Activated T-helper 17 cell treated with anti-CD3 and anti-CD28 coated beads, Interleukin-2, amount 50 U/mL, for 72 hours (primary cell): ENCODE results near the gene SLC6A19. TPM values are rescaled to one million over a fixed set of nuclear protein-coding genes. Genes with fewer than 3 reads are reported as not detected.

Source experiments
- ATAC-seq: fragments of 150-1000 bp; cut with Tn5 transposase; replicated peaks from 2 replicates; pipeline ENCODE4 v1.10.0; 2021; ENCODE audit warnings: mild to moderate bottlenecking, moderate library complexity
- H3K27ac Mint-ChIP-seq: one replicate; pipeline ENCODE4 v1.8.0; 2022; ENCODE audit warnings: mixed read lengths
- H3K27me3 Mint-ChIP-seq: one replicate; pipeline ENCODE4 v1.8.0; 2022; ENCODE audit warnings: mixed read lengths
- H3K36me3 Mint-ChIP-seq: one replicate; pipeline ENCODE4 v1.8.0; 2022; ENCODE audit warnings: low read depth, mild to moderate bottlenecking, mixed read lengths
- H3K4me1 Mint-ChIP-seq: one replicate; pipeline ENCODE4 v1.8.0; 2022; ENCODE audit warnings: mixed read lengths
- H3K4me3 Mint-ChIP-seq: one replicate; pipeline ENCODE4 v1.8.0; 2022; ENCODE audit warnings: mild to moderate bottlenecking, mixed read lengths
- H3K9me3 Mint-ChIP-seq: one replicate; pipeline ENCODE4 v1.8.0; 2022; ENCODE audit warnings: mixed read lengths
- total RNA-seq, 2 donors: library from RNA; stranded (reverse); gene quantifications; one replicate each; pipeline ENCODE4 v1.2.3, GENCODE V29; 2022

SLC6A19 gene
- total RNA-seq, 2 donors from 2014 or later, result not detected

DNA sequence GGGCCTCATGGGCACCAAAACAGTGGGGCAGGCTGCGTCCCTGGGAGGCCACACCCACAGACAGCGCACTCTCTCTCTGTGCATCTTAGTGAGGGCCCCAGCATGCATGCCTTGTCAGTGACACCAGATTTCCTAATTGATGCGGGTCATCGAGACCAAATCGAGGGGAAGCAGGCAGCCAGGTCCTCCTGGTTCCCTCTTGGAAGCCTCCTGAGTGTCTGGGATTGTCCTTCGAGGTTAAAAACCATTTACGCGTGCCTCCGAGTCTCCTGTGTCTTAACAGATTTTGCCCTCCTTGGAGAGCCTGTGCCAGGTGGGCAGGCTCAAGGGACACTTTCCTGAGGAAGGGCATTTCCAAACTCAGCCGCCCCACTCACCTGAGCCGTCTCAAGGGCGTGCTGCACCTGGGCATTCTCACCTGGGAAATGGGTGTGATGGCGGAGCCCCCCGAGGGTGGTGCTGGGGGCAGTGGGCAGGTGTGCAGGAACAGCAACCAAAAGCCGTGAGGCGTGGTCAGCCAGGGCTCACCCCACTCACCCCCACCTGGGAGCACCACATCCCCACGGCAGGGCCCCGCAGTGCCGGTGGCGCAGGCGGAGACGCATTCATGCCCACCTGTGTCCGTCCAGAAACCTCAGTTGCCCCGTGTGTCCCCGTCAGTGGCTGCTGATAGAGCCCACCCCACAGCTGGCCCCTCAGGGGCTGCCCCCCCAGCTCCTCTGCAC, 2.7 kb downstream of the SLC6A19 start:
- H3K27ac Mint-ChIP-seq, result no peak overlapping the region
- no peaks in the 10 kb centered on the region for H3K36me3 Mint-ChIP-seq
- ATAC-seq, result no peak
- no peak overlapping the region for H3K4me3 Mint-ChIP-seq
- H3K27me3 Mint-ChIP-seq, result peaks cover 5% of the 10 kb centered on the region
- no peaks in the 10 kb centered on the region for H3K4me1 Mint-ChIP-seq
- no peaks in the 10 kb centered on the region for H3K9me3 Mint-ChIP-seq

- H3K36me3 Mint-ChIP-seq, result no peaks in the 10 kb centered on the region
- H3K9me3 Mint-ChIP-seq, result no peaks in the 10 kb centered on the region
- no peak overlapping the region for H3K4me3 Mint-ChIP-seq
- ATAC-seq, result no peak
- no peak overlapping the region for H3K27ac Mint-ChIP-seq
- peaks cover 5% of the 10 kb centered on the region for H3K27me3 Mint-ChIP-seq
- H3K4me1 Mint-ChIP-seq, result no peaks in the 10 kb centered on the region
Observed at GRCh38 chr5:1204693-1205242, 3.4 kb downstream of the SLC6A19 start.

- Mint-ChIP-seq H3K36me3 (no peaks in the 10 kb centered on the region), H3K4me1 (no peaks in the 10 kb centered on the region), H3K27ac (no peak overlapping the region), H3K9me3 (no peaks in the 10 kb centered on the region), H3K4me3 (no peak overlapping the region), H3K27me3 (peaks cover 5% of the 10 kb centered on the region)
- ATAC-seq, result no peak
Observed at GRCh38 chr5:1205255-1206180, 4.1 kb downstream of the SLC6A19 start.

DNA sequence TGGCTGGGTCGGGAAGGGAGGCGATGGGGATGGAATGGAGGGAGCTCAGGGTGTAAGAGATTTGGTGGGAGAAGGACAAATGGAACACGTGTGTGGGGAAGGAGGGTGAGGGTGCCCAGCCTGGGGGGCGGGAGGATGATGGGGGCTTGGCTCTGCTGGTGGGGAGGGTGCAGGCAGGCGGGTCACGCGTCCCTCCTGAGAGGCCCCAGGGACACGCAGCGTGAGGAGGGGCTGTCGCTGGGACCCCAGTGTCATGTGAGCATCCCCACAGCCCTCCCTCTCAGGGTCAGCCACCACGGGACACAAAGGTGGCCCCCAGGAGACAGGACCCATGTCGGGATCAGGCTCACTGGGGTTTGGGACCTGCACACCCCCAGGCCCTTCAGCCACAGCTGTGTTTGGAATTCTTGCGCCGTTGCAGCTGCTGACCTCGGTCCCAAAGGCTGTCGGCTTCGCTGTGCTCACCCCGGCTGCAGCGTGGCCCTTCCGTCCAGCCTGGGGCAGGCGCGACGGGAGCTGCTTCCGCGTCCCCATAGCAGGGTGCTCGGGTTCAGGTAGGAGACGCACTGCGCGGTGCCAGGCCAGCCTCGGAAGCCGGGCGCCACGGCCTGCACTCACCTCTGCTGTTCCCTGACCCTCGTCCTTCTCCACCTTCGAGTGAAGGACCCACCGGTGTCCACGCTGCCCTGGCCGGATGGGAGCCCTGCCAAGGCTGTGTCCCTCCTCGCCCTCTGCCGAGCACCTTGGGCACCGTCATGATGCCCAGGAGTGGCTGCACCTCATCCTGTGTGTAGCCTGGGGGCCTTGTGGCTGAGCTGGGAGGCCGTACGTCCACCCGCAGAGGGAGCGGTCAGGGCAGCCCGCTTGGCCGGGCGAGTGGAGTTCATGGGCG, 5.4 kb downstream of the SLC6A19 start:
- Mint-ChIP-seq H3K4me1 (no peaks in the 10 kb centered on the region), H3K36me3 (no peaks in the 10 kb centered on the region), H3K9me3 (no peaks in the 10 kb centered on the region), H3K4me3 (no peak overlapping the region), H3K27me3 (peaks cover 5% of the 10 kb centered on the region), H3K27ac (no peak overlapping the region)
- ATAC-seq, result no peak

- H3K9me3 Mint-ChIP-seq, result no peaks in the 10 kb centered on the region
- no peaks in the 10 kb centered on the region for H3K36me3 Mint-ChIP-seq
- H3K27me3 Mint-ChIP-seq, result peaks cover 5% of the 10 kb centered on the region
- no peak for ATAC-seq
- no peaks in the 10 kb centered on the region for H3K4me1 Mint-ChIP-seq
- H3K27ac Mint-ChIP-seq, result no peak overlapping the region
- no peak overlapping the region for H3K4me3 Mint-ChIP-seq
Observed at GRCh38 chr5:1207555-1207954, 6.2 kb downstream of the SLC6A19 start.

GRCh38 chr5:1208221-1208742, 6.9 kb downstream of the SLC6A19 start:
- no peak overlapping the region for H3K4me3 Mint-ChIP-seq
- no peaks in the 10 kb centered on the region for H3K36me3 Mint-ChIP-seq
- peaks cover 5% of the 10 kb centered on the region for H3K27me3 Mint-ChIP-seq
- H3K27ac Mint-ChIP-seq, result no peak overlapping the region
- ATAC-seq, result no peak
- H3K9me3 Mint-ChIP-seq, result no peaks in the 10 kb centered on the region
- H3K4me1 Mint-ChIP-seq, result no peaks in the 10 kb centered on the region

DNA sequence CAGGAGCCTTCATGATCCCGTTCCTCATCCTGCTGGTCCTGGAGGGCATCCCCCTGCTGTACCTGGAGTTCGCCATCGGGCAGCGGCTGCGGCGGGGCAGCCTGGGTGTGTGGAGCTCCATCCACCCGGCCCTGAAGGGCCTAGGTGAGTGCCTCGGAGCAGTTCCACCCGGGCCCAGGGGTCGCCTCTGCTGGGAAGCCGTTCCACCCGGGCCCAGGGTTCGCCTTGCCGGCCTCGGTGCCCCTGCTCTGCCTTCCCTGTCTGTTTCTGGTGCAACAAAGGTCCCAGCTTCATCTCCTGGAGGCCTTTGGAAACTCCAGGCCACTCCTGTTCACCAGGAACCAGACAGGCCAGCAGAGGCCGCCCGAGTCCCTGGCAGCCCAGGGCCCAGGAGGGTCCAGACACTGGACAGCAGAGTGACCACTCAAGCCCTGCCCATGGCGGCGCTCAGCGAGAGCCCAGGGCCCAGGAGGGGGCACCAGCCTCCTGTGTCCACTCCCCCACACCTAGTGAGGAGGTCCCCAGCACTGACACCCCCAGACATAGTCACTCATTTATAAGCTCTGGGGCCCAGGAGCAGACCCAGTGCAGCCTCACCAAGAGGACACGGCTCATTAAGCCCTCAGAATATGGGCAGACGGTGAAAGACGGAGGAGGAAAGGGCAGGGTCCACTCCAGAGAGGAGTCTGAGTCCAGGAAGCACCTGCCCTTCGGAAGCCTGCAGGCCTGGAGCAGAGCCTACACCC, 7.5 kb downstream of the SLC6A19 start:
- H3K4me3 Mint-ChIP-seq, result no peak overlapping the region
- ATAC-seq, result no peak

DNA sequence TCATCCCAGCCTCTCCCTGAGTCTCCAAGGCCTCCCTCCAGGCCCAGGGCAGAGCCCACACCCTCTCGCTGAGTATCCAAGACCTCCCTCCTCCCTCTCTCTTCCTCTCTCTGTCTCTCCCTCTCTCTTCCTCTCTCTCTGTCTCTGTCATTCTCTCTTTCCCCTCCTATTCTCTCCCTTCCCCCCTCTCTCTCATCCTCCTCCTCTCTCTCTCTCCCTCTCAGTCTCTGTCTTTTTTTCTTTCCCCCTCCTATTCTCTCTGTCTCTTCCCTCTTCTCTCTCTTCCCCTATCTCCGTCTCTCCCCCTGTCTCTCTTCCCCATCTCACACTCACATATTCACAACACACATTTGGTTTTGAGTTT, 8.1 kb downstream of the SLC6A19 start:
- no peak overlapping the region for H3K4me3 Mint-ChIP-seq
- H3K9me3 Mint-ChIP-seq, result no peaks in the 10 kb centered on the region
- H3K36me3 Mint-ChIP-seq, result no peaks in the 10 kb centered on the region
- no peaks in the 10 kb centered on the region for H3K4me1 Mint-ChIP-seq
- H3K27me3 Mint-ChIP-seq, result peaks cover 5% of the 10 kb centered on the region
- no peak for ATAC-seq
- no peak overlapping the region for H3K27ac Mint-ChIP-seq

More for the DNA sequence above, 7.5 kb downstream of the SLC6A19 start:
- Mint-ChIP-seq H3K36me3 (no peaks in the 10 kb centered on the region), H3K9me3 (no peaks in the 10 kb centered on the region), H3K4me1 (no peaks in the 10 kb centered on the region), H3K27ac (no peak overlapping the region), H3K27me3 (peaks cover 5% of the 10 kb centered on the region)

GRCh38 chr5:1209896-1210776, 8.7 kb downstream of the SLC6A19 start:
- Mint-ChIP-seq H3K27ac (no peak overlapping the region), H3K27me3 (peaks cover 5% of the 10 kb centered on the region), H3K9me3 (no peaks in the 10 kb centered on the region), H3K4me3 (no peak overlapping the region), H3K4me1 (no peaks in the 10 kb centered on the region), H3K36me3 (no peaks in the 10 kb centered on the region)
- no peak for ATAC-seq

DNA sequence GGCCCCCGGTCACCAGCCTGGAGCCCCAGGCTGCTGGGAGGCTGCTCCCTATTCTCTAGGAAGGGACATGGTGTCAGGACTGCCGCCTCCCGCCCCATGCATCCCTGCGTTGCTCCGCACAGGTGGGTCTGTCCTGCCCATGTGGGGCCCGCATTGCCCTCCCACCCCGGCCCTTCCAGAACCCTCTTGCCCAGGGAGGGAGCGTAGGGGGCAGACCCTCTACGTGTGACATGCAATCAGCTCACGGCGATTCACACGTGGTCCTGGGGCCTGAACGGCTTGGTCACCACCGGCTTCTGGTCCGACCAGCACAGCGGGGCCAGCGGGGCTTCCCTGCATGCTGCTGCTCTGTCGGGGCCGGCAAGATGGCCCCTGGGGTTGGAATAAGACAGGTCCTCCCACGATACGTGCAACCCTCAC, 9.4 kb downstream of the SLC6A19 start:
- H3K4me3 Mint-ChIP-seq, result no peak overlapping the region
- no peaks in the 10 kb centered on the region for H3K9me3 Mint-ChIP-seq
- H3K27me3 Mint-ChIP-seq, result peaks cover 5% of the 10 kb centered on the region
- H3K27ac Mint-ChIP-seq, result no peak overlapping the region
- ATAC-seq, result no peak
- no peaks in the 10 kb centered on the region for H3K36me3 Mint-ChIP-seq
- H3K4me1 Mint-ChIP-seq, result no peaks in the 10 kb centered on the region

GRCh38 chr5:1211701-1212100, 10.3 kb downstream of the SLC6A19 start:
- Mint-ChIP-seq H3K9me3 (no peaks in the 10 kb centered on the region), H3K36me3 (no peaks in the 10 kb centered on the region), H3K27me3 (no peaks in the 10 kb centered on the region), H3K27ac (no peak overlapping the region), H3K4me1 (no peaks in the 10 kb centered on the region), H3K4me3 (no peak overlapping the region)
- ATAC-seq, result no peak

GRCh38 chr5:1212271-1212670, 10.9 kb downstream of the SLC6A19 start:
- Mint-ChIP-seq H3K27me3 (no peaks in the 10 kb centered on the region), H3K9me3 (no peaks in the 10 kb centered on the region)

DNA sequence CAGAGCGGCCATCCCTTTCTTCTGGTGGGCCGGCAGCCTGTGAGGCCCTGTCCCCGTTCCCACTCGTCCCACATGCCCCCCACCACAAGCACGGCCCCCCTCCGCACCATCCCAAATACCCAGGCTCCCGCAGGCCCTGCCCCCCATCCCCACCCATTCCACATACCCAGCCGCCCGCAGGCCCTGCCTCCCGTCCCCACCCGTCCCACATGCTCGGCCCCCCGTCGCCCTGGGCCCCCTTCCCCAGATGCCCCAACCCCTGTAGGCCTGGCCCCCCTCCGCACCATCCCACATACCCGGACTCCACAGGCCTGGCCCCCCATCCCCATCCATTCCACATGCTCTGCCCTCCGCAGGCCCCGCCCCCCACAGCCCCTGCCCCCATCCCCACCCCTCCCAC, 11.5 kb downstream of the SLC6A19 start:
- Mint-ChIP-seq H3K4me3 (no peak overlapping the region), H3K27ac (no peak overlapping the region)
- ATAC-seq, result no peak

More at GRCh38 chr5:1212271-1212670, 10.9 kb downstream of the SLC6A19 start:
- ATAC-seq, result no peak
- no peaks in the 10 kb centered on the region for H3K36me3 Mint-ChIP-seq
- H3K4me3 Mint-ChIP-seq, result no peak overlapping the region
- no peaks in the 10 kb centered on the region for H3K4me1 Mint-ChIP-seq
- H3K27ac Mint-ChIP-seq, result no peak overlapping the region

More for the DNA sequence above, 11.5 kb downstream of the SLC6A19 start:
- Mint-ChIP-seq H3K9me3 (no peaks in the 10 kb centered on the region), H3K27me3 (no peaks in the 10 kb centered on the region), H3K36me3 (no peaks in the 10 kb centered on the region), H3K4me1 (no peaks in the 10 kb centered on the region)
